ENCODE measurements around the gene DUOX2.

Gene DUOX2

DNA sequence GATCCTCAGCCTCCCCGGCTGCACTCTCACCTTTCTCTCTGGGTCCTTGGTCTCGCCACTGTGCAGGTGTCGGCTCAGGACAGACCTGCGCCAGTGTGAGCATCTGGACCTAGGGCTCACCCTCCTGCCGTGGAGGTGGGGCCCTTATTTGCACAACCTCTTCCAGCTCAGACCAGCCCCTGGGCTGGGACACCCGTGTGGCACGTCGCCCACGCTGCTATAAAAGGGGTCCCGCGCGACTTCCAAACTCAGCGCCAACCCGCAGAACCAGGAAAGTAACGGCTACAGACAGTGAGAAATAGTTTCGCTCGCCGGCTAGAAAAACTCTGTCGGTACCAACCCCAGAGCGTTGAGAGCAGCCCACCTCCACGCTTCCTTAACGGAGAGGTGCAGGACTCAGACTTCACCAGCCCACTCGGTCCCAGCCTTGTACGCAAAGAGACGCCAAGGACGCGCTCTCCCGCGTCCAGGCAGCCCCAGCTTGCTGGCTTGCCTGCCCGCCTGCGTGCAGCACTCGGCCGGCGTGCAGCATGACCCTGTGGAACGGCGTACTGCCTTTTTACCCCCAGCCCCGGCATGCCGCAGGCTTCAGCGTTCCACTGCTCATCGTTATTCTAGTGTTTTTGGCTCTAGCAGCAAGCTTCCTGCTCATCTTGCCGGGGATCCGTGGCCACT, at the start of gene DUOX2, which contains the start of gene DUOXA2:
Gene DUOX2 (minus strand): TSS at position 97 of the 675 bp plus-strand sequence. CDS start 761 bp downstream, outside the sequence.
Gene DUOXA2 (plus strand): TSS at position 251 of the 675 bp plus-strand sequence. CDS start 280 bp downstream, at position 531.
- DNase-seq (ENCODE audit: low spot score): no peak

DNA sequence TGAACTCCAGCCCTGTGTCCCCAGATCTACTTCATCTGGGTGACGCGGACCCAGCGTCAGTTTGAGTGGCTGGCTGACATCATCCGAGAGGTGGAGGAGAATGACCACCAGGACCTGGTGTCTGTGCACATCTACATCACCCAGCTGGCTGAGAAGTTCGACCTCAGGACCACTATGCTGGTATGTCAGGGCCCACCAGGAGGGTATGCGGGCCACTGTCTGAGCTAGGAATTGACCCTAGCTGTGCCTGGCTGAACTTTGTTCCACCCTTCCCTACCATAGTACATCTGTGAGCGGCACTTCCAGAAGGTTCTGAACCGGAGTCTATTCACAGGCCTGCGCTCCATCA, 49.5 kb upstream of the DUOX2 start:
- no peak for DNase-seq (ENCODE audit: low spot score)

GRCh38 chr15:45162771-45163507, 49.0 kb upstream of the DUOX2 start:
- DNase-seq (ENCODE audit: low spot score): peak; percentile 84

- DNase-seq (ENCODE audit: low spot score): no peak
Measured at GRCh38 chr15:45161666-45162065, 47.7 kb upstream of the DUOX2 start.

DNA sequence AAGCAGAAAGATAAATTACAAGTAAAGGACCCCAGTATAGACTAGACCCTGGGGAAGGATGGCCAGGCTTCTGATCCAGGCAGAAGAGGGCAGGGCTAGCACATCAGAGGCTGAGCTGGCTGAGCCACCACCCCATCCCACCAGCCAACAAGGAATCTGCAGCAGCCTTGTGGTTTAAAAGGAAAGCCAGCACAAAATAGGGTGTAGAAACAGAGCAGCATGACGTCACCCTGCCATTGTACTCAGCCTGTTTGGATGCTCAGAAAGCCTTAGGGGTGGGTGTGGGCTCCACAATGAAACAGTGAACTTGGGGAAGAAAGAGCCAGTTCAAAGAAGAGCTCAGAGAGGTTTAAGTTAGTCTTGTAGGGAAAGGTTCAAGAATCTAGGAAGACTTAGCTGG, 44.0 kb upstream of the DUOX2 start:
- no peak for DNase-seq (ENCODE audit: low spot score)

- DNase-seq (ENCODE audit: low spot score): peak; percentile 10
Measured at GRCh38 chr15:45156744-45157455, 42.9 kb upstream of the DUOX2 start.

GRCh38 chr15:45155739-45156138, 41.8 kb upstream of the DUOX2 start:
- no peak for DNase-seq (ENCODE audit: low spot score)

GRCh38 chr15:45151998-45152828, 38.2 kb upstream of the DUOX2 start:
- DNase-seq (ENCODE audit: low spot score): no peak

DNA sequence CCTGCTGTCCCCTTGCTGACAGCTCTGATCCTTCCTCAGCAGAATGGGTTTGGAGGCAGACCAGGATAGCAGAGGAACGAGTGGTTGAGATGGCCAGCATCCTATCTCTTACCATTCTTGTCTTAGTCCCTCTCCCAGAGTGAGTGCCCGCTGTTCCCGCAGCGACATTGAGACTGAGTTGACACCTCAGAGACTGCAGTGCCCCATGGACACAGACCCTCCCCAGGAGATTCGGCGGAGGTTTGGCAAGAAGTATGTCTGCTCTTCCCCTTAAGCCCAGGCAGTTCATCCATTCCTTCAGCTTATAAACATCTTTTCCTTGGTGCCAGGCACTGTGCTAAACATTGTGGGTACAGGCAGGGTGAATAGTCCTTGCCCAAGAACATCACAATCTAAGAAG, 37.0 kb upstream of the DUOX2 start:
- no peak for DNase-seq (ENCODE audit: low spot score)

DNA sequence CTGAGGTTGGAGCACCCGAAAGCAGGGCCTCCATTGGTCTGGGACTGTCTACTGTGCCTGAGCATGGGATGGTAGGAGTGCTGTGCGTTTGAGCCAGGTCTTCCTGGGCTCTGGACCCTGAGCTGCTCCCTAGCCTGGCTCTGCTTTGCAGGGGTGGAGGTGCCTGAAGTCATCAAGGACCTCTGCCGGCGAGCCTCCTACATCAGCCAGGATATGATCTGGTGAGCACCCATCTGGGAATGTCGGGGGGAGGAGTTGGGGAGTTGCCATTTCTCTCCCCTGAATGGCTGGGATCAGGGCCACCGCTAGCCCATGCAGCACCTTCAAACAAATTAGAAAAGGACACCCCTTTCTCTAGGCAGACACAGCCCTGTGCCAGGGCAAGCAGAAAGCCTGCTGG, 36.5 kb upstream of the DUOX2 start:
- DNase-seq (ENCODE audit: low spot score): no peak

- no peak for DNase-seq (ENCODE audit: low spot score)
Measured at GRCh38 chr15:45149060-45149459, 35.1 kb upstream of the DUOX2 start.

DNA sequence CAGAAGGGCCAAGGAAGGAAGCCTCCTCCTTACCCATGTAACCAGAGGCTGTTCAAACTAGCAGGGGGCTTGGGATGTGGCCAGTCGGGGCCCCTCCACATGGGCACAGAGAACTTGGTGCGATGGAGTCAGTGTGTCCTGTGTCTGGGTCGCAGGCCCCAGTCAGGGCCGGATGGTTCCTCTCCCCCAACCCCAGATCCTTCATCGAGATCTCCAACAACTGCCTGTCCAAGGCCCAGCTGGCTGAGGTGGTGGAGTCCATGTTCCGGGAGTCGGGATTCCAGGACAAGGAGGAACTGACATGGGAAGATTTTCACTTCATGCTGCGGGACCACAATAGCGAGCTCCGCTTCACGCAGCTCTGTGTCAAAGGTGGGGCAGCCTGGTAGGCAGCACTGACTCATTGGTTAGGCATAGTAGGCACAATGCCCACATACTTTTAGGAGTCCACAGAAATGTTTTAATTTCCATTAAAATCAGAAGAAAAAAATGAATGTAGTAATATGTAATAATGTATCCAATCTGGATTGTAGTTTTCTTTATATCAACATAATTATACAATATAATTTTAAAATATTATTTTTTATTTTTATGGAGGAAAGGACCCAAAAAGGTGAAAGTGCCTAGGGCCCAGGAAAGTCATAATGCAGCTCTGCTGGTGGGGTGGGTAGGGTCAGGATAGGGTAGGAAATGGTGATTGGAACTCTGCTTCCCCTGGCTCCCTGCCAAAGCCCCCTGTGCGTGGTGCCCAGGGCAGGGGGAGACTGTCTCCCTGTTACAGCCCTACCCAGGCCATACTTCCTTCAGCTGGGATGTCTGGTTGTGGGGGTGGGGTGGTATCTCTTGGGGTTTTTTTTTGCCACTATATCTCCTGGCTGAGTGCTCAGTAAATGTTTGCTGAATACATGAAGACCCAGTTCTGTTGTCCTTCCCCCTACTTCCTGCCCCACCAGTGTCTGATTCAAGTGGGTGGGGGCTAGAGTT, 34.4 kb upstream of the DUOX2 start:
- no peak for DNase-seq (ENCODE audit: low spot score)

DNA sequence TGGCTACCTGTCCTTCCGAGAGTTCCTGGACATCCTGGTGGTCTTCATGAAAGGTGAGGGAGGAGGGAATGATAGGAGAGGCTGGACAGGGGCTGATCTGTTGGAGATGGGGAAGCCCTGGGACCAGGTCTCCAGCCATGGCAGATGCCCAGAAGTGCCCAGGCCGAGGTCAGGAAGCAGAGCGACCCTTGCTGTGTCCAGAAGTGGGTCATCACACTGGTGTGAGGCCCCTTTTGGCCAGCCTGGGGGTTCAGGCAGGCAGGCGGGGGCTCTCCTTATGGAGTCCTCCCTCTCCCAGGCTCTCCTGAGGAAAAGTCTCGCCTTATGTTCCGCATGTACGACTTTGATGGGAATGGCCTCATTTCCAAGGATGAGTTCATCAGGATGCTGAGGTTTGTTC, 33.6 kb upstream of the DUOX2 start:
- no peak for DNase-seq (ENCODE audit: low spot score)

DNA sequence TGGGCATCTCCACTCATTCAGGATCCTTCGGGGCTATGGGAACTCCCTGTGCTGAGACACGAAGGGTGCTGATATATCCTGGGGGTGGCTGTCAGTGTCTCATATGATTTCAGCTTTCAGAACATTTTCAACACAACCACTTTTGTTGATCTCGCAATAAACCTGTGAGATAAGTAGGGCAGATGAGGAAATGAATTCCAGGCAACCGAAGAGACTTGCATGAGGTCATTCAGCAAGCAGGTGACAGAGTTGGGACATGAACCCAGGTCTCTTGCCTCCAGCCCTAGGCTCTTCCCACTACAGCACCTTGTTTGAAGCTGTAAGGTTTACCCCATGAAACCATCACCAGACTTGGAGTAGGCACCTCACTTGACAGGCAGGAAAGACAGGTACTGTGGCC, 32.4 kb upstream of the DUOX2 start:
- no peak for DNase-seq (ENCODE audit: low spot score)

- no peak for DNase-seq (ENCODE audit: low spot score)
Measured at GRCh38 chr15:45144775-45145174, 30.8 kb upstream of the DUOX2 start.

- DNase-seq (ENCODE audit: low spot score): no peak
Measured at GRCh38 chr15:45143946-45144345, 30.0 kb upstream of the DUOX2 start.

DNA sequence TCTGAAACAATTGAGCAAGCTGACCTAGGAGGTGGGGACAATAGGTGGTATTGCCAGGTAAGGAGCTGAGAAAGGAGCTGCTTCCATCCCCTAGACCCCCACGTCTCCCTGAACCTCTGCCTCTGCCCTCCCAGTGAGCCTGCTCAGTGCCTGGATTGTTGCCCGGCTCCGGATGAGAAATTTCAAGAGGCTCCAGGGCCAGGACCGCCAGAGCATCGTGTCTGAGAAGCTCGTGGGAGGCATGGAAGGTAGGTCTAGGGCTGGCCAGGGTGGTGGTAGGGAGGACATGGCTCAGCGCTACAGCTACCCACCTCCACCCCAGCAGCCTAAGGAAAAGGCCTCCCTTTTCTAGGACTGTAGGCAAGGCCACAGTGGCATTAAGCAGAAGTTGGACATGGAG, 29.1 kb upstream of the DUOX2 start:
- no peak for DNase-seq (ENCODE audit: low spot score)

DNA sequence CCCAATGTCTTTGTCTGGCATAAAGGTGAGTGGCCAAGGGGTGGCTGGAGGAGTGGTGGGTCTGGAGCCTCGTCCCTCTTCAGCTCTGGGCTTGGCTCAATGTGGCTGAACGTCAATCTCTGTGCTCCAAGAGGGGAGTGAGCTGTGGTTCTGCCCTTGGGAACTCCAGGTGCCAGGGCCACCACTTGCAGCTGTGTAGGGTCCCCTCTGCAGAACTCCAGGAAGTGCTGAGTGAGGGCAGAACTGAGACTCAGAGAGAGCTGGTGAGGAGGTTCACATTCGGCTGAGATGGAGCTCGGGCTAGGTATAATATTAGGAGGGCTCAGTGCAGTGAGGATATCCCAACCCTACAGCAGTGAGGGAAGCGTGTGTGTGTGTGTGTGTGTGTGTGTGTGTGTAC, 27.4 kb upstream of the DUOX2 start:
- no peak for DNase-seq (ENCODE audit: low spot score)

DNA sequence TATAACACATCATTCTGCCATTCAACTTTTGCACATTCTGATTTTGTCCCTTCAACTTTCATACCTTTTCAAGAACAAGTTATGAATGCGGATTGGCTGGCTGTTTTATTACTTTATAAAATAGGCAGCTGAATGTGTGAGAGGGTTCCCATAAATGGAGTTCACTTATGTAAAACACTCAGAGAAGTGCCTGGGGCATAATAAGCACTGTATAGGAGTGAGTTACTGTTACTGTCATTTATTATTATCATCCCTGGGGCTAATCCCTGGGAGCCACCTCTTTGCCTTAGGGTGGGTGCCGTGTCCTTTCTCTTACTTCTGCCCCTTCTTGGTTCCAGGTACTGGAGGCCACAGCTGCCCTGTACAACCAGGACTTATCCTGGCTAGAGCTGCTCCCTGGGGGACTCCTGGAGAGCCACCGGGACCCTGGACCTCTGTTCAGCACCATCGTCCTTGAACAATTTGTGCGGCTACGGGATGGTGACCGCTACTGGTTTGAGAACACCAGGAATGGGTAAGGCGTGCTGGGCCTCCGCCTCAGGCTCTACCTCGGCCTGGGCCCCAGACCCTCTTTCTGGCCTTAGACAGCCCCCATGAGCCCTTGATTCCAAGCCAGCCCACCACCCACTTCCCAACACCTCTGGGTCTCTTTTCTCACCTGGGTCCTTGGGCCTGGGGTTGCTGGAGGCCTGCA, 26.7 kb upstream of the DUOX2 start:
- DNase-seq (ENCODE audit: low spot score): no peak

DNA sequence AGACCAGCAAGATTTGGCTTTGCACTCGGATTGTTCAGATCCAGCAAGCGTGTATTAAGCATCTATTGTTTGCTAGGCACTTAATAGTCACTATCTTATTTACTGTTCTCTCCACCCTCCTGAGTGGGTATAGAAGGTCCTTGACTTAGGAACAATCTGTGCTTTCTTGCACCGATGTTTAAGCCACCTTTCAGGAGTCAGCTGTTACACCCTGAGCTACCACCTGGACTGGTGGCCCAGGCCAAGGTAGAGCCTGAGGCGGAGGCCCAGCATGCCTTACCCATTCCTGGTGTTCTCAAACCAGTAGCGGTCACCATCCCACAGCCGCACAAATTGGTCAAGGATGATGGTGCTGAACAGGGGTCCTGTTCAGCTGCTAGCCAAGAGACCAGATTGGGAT, 25.8 kb upstream of the DUOX2 start:
- no peak for DNase-seq (ENCODE audit: low spot score)

All from COLO829 (cell line).